HepG2 (cell line): ENCODE results near the gene AEN. TPM values are rescaled to one million over a fixed set of nuclear protein-coding genes. Genes with fewer than 3 reads are reported as not detected.

Source experiments
- ATAC-seq: fragments of 200-7000 bp; cut with Tn5 transposase; 3 replicates; pipeline ENCODE4 v1.9.1; 2020; ENCODE audit warnings: mild to moderate bottlenecking, moderate library complexity
- BruUV-seq: library from RNA; stranded (reverse); fragments of 400-500 nt; replicated peaks from 2 replicates; lab custom pipeline; 2021; lab: Mats Ljungman, UMichigan
- CTCF ChIA-PET: fragments of 300-600 bp; formaldehyde crosslinking; extraction: SDS; loops from one replicate; lab custom pipeline; 2021; ENCODE audit warnings: low total read pairs, inconsistent platforms, low intra/inter-chr PET ratio; lab: Yijun Ruan, JAX
- POLR2A ChIA-PET: fragments of 350-600 bp; sonication (Branson Sonifier 250); formaldehyde crosslinking; loops from one replicate; lab custom pipeline; 2020; ENCODE audit warnings: antibody characterized with exemption, inconsistent platforms; lab: Yijun Ruan, JAX
- DNase-seq: peaks from one replicate; pipeline ENCODE4 v3.0.0-alpha.2; 2015; ENCODE audit warnings: low spot score
- FAIRE-seq: peaks from 3 replicates; lab custom pipeline; 2011; peaks lifted over from hg19 to GRCh38; lab: Jason Lieb, UNC
- H2AFZ ChIP-seq: one replicate; pipeline ENCODE4 v1.6.1; 2011; ENCODE audit warnings: low read length, inconsistent platforms
- H3K27ac ChIP-seq: fragments of 300-600 bp; 3 replicates; pipeline ENCODE4 v1.8.0; 2011; ENCODE audit warnings: mixed run types, mild to moderate bottlenecking, mixed read lengths, low read length, inconsistent platforms; ENCODE audit not compliant: insufficient read depth; ENCODE audit errors: extremely low read length
- H3K27me3 ChIP-seq, 2 experiments: fragments of 200-600 bp in 1 of 2; 2 replicates in 1 of 2; 3 replicates in 1 of 2; pipeline versions ENCODE4 v1.6.0 to v1.8.0; 2011; ENCODE audit warnings: low read length in 2 of 2, mild to moderate bottlenecking in 2 of 2, moderate library complexity in 2 of 2, inconsistent platforms in 1 of 2; ENCODE audit not compliant: insufficient read depth in 2 of 2, control insufficient read depth in 1 of 2
- H3K36me3 ChIP-seq, 2 experiments: fragments of 200-600 bp in 1 of 2; replicated peaks in 1 of 2; 2 replicates in 1 of 2; 3 replicates in 1 of 2; pipeline versions ENCODE4 v1.5.1 to v1.8.0; 2011; ENCODE audit warnings: low read length in 2 of 2, inconsistent platforms in 1 of 2; ENCODE audit not compliant: insufficient read depth in 2 of 2, control insufficient read depth in 1 of 2
- H3K4me1 ChIP-seq: 2 replicates; pipeline ENCODE4 v1.5.1; 2012; ENCODE audit warnings: low read length, inconsistent platforms; ENCODE audit not compliant: insufficient read depth
- H3K4me2 ChIP-seq: 2 replicates; pipeline ENCODE4 v1.6.0; 2011; ENCODE audit warnings: low read depth, low read length, inconsistent platforms
- H3K4me3 ChIP-seq, 3 experiments: fragments of 200-600 bp in 1 of 3; sonication (generic), shearing (Covaris generic) in 1 of 3; replicated peaks in 1 of 3; 2 replicates each; pipeline ENCODE4 v1.5.1; 2011 to 2016; ENCODE audit warnings: low read length in 3 of 3, inconsistent platforms in 2 of 3, low read depth in 2 of 3, mild to moderate bottlenecking in 2 of 3, control low read depth in 1 of 3, mixed read lengths in 1 of 3; ENCODE audit not compliant: insufficient read depth in 1 of 3
- H3K79me2 ChIP-seq: one replicate; pipeline ENCODE4 v1.6.1; 2011; ENCODE audit warnings: low read length, inconsistent platforms; ENCODE audit not compliant: insufficient read depth
- H3K9ac ChIP-seq: 2 replicates; pipeline ENCODE4 v1.6.0; 2011; ENCODE audit warnings: mild to moderate bottlenecking, low read depth, low read length, inconsistent platforms; ENCODE audit not compliant: insufficient read depth
- H3K9me3 ChIP-seq: 2 replicates; pipeline ENCODE4 v1.5.1; 2012; ENCODE audit warnings: mild to moderate bottlenecking, low read length
- H4K20me1 ChIP-seq: 2 replicates; pipeline ENCODE4 v1.6.0; 2011; ENCODE audit warnings: inconsistent platforms, mild to moderate bottlenecking, low read length, moderate library complexity; ENCODE audit not compliant: insufficient read depth
- AGO2 ChIP-seq: fragments of 200-400 bp; formaldehyde crosslinking; optimal IDR thresholded peaks from 2 replicates; pipeline ENCODE3; 2017; ENCODE audit warnings: mild to moderate bottlenecking, low read depth, low read length, moderate library complexity
- CENPT ChIP-seq: sonication (generic); formaldehyde crosslinking; IDR thresholded peaks from 2 replicates; pipeline ENCODE4 v1.8.0; 2022; ENCODE audit warnings: low read depth, mild to moderate bottlenecking, moderate library complexity, missing genetic modification reagents
- HDAC1 ChIP-seq: sonication (generic); formaldehyde crosslinking; IDR thresholded peaks from 2 replicates; pipeline ENCODE4 v1.5.1; 2020; ENCODE audit warnings: mild to moderate bottlenecking, missing genetic modification reagents
- POLR2A ChIP-seq, 2 experiments: IDR thresholded peaks; 2 replicates each; pipeline ENCODE4 v1.6.1; 2011; ENCODE audit warnings: low read depth in 2 of 2, low read length in 2 of 2, mild to moderate bottlenecking in 1 of 2, moderate library complexity in 1 of 2; ENCODE audit not compliant: insufficient read depth in 1 of 2
- POLR2G ChIP-seq: fragments of 200-400 bp; formaldehyde crosslinking; IDR thresholded peaks from 2 replicates; pipeline ENCODE4 v1.6.1; 2018; ENCODE audit warnings: mild to moderate bottlenecking, low read depth, low read length, moderate library complexity
- RAD21 ChIP-seq: fragments of 450-650 bp; formaldehyde crosslinking; IDR thresholded peaks from 2 replicates; pipeline ENCODE4 v1.5.0; 2020; ENCODE audit warnings: mild to moderate bottlenecking
- RBM22 ChIP-seq: fragments of 200-400 bp; formaldehyde crosslinking; optimal IDR thresholded peaks from 2 replicates; pipeline ENCODE3; 2017; ENCODE audit warnings: mild to moderate bottlenecking, low read length, moderate library complexity
- ZC3H13 ChIP-seq: sonication (generic); formaldehyde crosslinking; IDR thresholded peaks from 2 replicates; pipeline ENCODE4 v1.8.1; 2023; ENCODE audit warnings: mild to moderate bottlenecking, missing genetic modification reagents, moderate library complexity
- ZC3H4 ChIP-seq: sonication (generic); formaldehyde crosslinking; IDR thresholded peaks from 2 replicates; pipeline ENCODE4 v1.4.0; 2020; ENCODE audit warnings: missing genetic modification reagents, borderline replicate concordance
- ZNF292 ChIP-seq: sonication (generic); formaldehyde crosslinking; IDR thresholded peaks from 2 replicates; pipeline ENCODE4 v1.8.1; 2022; ENCODE audit warnings: mild to moderate bottlenecking, low read depth, missing genetic modification reagents, borderline replicate concordance
- ZNF775 ChIP-seq: sonication (generic); formaldehyde crosslinking; IDR thresholded peaks from 2 replicates; pipeline ENCODE4 v1.4.0; 2020; ENCODE audit warnings: missing genetic modification reagents, mild to moderate bottlenecking, moderate library complexity, borderline replicate concordance
- ZNF891 ChIP-seq: sonication (generic); formaldehyde crosslinking; IDR thresholded peaks from 2 replicates; pipeline ENCODE4 v1.5.0; 2020; ENCODE audit warnings: mild to moderate bottlenecking, missing genetic modification reagents
- WGBS: methylation state at CpG from one replicate; pipeline ENCODE4 v1.1.6; 2017; ENCODE audit warnings: low lambda C conversion rate; 5-methylcytosine and 5-hydroxymethylcytosine counted together
- in situ Hi-C: cut with HindIII; loops from 2 replicates; pipeline ENCODE4 v1.10.0; 2017; ENCODE audit warnings: low pct_unique_long_range_greater_than_20kb; ENCODE audit not compliant: extremely low pct_ligation_motif_present
- intact Hi-C: fragments of 100-400 bp; cut with micrococcal nuclease; formaldehyde crosslinking; loops from one replicate; pipeline ENCODE4 v1.10.0; 2022; ENCODE audit not compliant: unreplicated experiment
- polyA plus RNA-seq, 8 experiments: library from polyadenylated mRNA; depleted of rRNA in 3 of 8; stranded (reverse) in 7 of 8; unstranded in 1 of 8; fragments of >200 nt; fragmentation: Illumina TruSeq in 4 of 8; extraction: Trizol in 4 of 8; gene quantifications; 2 replicates each; pipeline versions ENCODE4 v1.2.1 to v1.2.3, GENCODE V29; 2011 to 2016; ENCODE audit warnings: low read depth in 4 of 8, missing spikeins in 1 of 8, mixed read lengths in 1 of 8; ENCODE audit not compliant: insufficient read depth in 1 of 8
- total RNA-seq, 5 experiments: library from RNA; depleted of rRNA; stranded (reverse); fragments of >200 nt; fragmentation: Illumina TruSeq; extraction: Trizol; gene quantifications; 2 replicates each; pipeline ENCODE4 v1.2.3, GENCODE V29; 2016; ENCODE audit warnings: low read depth in 1 of 5
- TF ChIP-seq, protein P1 (sequence below): sonication (generic); formaldehyde crosslinking; IDR thresholded peaks from 2 replicates; pipeline ENCODE4 v1.5.1; 2020; ENCODE audit warnings: missing genetic modification reagents, mild to moderate bottlenecking, borderline replicate concordance
- TF ChIP-seq, protein P2 (sequence below): sonication (generic); formaldehyde crosslinking; IDR thresholded peaks from 2 replicates; pipeline ENCODE4 v1.5.0; 2020; ENCODE audit warnings: missing genetic modification reagents, mild to moderate bottlenecking, borderline replicate concordance

Gene AEN
- total and polyA plus RNA-seq, 2 of the 13 experiments (the other 11 are each of a cell fraction or from before 2014, with no cell fraction given), result 51.3 to 118 TPM

DNA sequence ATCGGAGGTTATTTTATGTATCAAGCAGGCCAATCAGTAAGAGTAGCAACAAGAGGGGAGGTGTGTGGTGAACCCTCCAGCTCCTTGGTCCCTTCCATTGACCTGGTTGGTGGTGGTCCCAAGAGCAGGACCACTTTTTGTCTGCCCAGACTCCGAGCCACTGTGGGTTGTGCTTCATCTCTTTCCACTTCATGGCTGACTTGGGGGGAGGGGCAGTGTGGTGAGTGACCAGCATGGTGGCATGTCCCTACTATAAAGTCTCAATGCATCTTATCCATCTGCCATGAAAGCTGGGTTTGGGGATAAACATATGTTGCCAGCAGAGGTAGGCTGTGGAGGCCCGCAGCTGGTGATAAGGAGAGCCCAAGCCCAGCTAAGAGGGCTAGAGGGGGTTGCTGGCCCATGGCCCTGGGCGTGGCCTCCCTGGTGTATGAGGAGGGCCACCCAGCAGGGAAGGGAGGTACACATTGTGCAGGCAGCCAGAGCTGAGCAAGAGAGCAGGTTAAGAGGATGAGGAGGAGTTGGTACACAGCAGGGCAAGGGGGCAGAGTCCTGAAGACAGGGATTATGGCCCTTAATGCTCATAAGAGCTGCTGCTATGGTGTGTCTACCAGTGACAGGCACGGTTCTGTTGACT is 7.0 kb downstream of the AEN start:
- WGBS, result 99% methylated on average over 5 of the region's 5 CpGs
- Histone ChIP-seq H3K9ac (no peak overlapping the region), H4K20me1 (peaks cover 62% of the 10 kb centered on the region), H3K36me3 (peaks cover 39 to 79% of the 10 kb centered on the region in 2 experiments), H3K27me3 (no peaks in the 10 kb centered on the region), H3K27ac (no peak overlapping the region), H2AFZ (no peak overlapping the region), H3K9me3 (no peaks in the 10 kb centered on the region), H3K4me2 (no peak overlapping the region), H3K79me2 (peaks cover 58% of the 10 kb centered on the region), H3K4me3 (no peak overlapping the region), H3K4me1 (peaks cover 51% of the 10 kb centered on the region)
- ATAC-seq, result no peak
- POLR2A ChIA-PET, result interaction anchor here (1.9 kb wide), 1 partner anchor 10 kb away, joined by 8 read pairs; the partner anchor contains the start of gene ISG20
- FAIRE-seq, result no peak
- BruUV-seq, result no TSS peak
- intact Hi-C loops (loop anchor here (10.0 kb wide), 1 partner anchor 207 kb away; no protein-coding TSS in a partner anchor), in situ Hi-C loops (no loop called here)
- TF ChIP-seq POLR2G (peak; percentile 9; the same call in 1 of the 2 replicates), HDAC1 (CRISPR knock-in tag) (no peak), ZC3H13 (peak; percentile 31; the same call in 1 of the 2 replicates), ZC3H4 (CRISPR knock-in tag) (0 out of 2 replicates have a peak, but pooled peaks have one; percentile 41), ZNF292 (CRISPR knock-in tag) (no peak), CENPT (CRISPR knock-in tag) (no peak), RBM22 (peak; percentile 92), AGO2 (peak; percentile 65), ZNF775 (CRISPR knock-in tag) (no peak), POLR2A (IDR thresholded peaks at IDR 0.05; ENCODE audit: insufficient read depth in 1 of 2, low read depth in 2 of 2, low read length in 2 of 2) (peak in 1 of 2 experiments; percentile 36; a peak in 1 of 4 replicates), ZNF891 (CRISPR knock-in tag) (0 out of 2 replicates have a peak, but pooled peaks have one; percentile 22), RAD21 (CRISPR knock-in tag) (no peak)
- TF ChIP-seq, protein P1, sequence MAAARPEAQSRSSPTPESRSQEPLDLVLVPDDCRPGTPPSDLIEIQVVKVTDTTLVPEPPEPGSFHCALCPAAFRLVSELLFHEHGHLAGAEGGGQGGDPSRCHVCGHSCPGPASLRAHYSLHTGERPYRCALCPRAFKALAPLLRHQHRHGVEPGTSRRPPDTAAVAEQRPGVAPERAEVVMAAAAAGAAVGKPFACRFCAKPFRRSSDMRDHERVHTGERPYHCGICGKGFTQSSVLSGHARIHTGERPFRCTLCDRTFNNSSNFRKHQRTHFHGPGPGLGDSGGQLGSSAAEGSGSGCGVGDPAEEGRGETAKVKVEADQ (CRISPR knock-in tag), result no peak
- TF ChIP-seq, protein P2, sequence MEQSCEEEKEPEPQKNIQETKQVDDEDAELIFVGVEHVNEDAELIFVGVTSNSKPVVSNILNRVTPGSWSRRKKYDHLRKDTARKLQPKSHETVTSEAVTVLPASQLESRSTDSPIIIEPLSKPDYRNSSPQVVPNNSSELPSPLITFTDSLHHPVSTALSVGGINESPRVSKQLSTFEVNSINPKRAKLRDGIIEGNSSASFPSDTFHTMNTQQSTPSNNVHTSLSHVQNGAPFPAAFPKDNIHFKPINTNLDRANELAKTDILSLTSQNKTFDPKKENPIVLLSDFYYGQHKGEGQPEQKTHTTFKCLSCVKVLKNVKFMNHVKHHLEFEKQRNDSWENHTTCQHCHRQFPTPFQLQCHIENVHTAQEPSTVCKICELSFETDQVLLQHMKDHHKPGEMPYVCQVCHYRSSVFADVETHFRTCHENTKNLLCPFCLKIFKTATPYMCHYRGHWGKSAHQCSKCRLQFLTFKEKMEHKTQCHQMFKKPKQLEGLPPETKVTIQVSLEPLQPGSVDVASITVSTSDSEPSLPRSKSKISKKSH (CRISPR knock-in tag), result 0 out of 2 replicates have a peak, but pooled peaks have one; percentile 28
- CTCF ChIA-PET, result no interaction called here
- DNase-seq, result no peak
